ENCODE results near the gene OTUD3. TPM values are rescaled to one million over a fixed set of nuclear protein-coding genes. Genes with fewer than 3 reads are reported as not detected.
"Not testable (repeated sequence)": the region's sequence is repeated elsewhere in the genome, so short reads cannot be mapped to it uniquely, and the experiment has no call there.

OTUD3 gene
- total RNA-seq, 1 experiment from 2014 or later = 3.5 TPM

DNA sequence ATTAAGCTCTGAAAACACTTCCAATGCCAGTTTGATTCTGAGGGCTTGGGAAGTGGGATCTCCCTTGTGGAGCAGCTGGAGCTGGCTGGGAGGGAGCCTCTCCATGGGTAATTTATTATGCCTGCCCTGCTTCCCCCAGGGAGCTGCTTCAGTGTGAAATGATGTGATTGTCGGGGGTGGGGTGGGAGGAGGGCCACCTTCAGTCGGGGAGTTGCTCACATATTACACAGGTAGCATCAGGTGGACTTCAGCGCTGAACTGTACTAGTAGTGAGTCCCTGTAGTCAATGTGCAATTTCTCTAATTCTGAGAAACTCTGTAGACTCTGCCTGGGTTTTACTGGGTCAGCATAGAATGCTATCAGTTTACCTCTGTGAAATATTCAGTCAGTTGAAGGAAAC is 28.5 kb downstream of the OTUD3 start:
- no peak for DNase-seq (ENCODE audit: low read depth)

DNA sequence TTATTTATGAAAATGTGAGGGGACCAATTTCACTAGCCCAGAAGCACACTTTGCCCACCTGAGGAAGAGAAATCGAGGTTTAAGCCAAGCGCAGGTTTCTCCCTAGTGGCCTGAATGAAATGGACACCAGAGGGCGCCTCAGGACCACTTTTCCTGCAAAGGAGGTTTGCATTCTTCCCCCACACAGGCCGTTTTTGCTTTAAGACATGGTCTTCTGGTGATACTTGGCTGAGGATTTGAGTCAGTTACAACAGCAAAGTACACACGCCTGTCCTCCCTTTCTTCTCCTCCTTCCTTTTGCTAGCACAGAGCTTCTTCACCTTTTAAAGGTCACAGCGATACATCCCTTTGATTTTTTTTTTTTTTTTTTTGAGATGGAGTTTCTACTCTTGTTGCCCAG is 35.9 kb downstream of the OTUD3 start:
- DNase-seq (ENCODE audit: low read depth) = peak; percentile 76

DNA sequence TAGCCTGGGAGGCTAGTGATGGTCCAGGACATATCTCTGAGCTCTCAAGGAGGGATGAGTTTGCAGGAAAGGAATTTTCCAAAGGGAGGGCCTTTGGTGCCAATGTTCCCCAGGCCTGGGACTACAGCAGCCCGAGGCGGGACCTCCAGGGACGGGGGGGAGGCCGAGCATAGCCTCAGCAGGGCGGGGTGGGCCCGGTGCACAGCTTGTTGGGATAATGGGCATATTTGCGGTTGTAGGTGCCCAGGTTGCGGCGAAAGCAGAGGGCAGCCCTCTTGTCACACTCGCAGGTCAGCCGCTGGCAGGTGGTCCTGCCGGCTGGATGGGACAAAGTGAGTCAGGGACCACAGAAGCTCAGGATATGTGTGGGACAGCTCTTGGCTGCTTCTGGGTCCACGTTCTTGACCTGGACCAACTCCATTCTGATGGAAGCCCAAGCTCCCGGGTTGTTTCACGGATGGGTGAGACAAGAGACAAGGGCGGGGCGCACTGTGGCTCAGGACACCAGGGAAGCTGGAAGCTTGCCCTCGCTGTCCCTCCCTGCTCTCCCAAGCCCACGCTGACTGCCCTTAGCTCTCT is 38.0 kb downstream of the OTUD3 start:
- no peak for DNase-seq (ENCODE audit: low read depth)

DNA sequence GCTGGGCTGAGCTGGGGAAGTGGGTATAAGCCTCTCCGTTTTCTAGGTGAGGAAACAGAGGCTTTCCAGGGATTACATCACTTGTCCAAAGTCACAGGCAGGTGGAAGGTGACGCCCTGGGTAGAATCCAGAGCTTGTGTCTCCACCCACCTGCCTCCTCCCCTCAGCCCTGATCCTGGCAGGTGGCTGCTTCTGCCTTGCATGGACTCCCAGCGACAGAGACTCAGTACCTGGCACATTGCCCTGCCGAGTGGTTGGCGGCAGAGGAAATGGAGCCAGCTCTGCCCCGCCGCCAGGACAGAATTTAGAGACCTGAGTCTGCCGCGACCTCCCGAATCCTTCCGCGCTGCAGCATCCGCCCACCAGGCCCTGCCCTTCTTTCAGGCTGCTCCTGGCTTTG is 39.1 kb downstream of the OTUD3 start:
- no peak for DNase-seq (ENCODE audit: low read depth)

DNA sequence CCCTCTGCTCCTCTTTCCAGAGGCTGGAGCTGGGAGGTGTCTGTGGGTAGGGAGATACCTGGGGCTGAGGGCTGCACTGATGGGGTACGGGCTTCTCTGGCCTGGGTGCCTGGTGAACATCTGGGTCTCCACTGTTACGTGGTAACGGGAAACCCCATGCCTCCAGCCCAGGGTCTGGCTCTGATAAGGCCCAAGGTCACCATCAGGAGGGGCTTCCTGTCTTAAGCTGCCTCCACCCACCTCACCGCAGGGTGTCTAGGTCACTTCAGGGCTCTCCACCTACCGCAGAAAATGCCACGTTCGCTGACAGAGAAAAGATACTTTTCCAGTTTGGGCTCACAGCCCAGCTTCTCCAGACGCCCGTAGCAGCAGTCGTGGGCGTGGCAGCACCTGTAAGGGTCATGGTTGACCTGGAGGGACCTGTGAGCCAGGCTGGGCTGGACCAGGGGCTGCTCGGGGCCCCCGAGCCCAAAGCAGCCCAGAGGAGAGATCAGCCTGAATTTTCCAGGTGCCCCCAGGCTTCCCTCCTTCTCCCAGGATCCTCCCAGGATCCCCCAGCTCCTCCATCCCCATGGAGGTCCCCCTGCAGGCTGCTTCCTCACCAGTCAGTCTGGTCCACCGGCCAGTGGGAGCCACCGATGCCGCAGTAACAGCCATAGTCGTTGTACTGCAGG is 40.0 kb downstream of the OTUD3 start:
- DNase-seq (ENCODE audit: low read depth) = no peak

DNA sequence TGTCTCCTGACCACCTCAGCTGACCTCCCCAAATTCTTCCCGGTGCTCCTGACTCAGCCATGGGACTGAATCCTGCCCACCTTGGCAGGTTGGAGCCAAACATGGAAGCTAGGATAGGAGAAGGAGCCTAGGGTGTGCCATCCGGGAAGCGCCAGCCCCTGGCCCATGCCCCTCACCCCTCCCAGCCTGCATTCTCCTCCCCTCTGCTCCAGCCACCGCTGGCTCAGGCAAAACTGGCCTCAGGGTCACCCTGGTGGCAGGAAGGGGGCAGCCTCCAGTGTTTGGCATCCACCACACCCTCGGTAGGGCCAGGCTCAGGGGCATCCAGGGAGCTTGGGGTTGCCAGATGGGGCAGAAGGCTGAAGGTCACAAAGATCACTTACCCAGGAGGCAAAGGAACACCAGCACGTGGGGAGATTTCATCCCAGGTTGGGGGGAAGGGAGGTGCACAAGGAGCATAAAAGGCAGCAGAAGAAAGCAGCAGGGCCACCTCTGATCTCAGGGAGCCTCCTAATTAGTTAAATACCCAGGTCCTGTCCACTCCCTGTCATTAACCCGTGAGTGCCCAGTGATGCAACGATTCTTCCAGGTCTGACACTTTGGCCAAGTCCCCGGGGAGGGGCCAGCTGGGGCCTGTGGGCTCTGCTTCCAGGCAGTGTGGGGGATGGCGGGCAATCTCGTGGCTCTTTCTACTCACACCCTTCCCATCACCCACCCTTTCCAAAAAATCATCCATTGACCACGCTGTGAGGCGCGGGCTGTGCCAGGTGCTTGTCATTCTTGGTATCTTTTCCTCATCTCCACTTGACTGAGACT is 41.1 kb downstream of the OTUD3 start, which contains the start of gene PLA2G2E:
TSS of gene PLA2G2E (minus strand) at position 481 of the 816 bp plus-strand sequence. CDS start at position 423, 58 bp downstream.
- DNase-seq (ENCODE audit: low read depth) = no peak

DNA sequence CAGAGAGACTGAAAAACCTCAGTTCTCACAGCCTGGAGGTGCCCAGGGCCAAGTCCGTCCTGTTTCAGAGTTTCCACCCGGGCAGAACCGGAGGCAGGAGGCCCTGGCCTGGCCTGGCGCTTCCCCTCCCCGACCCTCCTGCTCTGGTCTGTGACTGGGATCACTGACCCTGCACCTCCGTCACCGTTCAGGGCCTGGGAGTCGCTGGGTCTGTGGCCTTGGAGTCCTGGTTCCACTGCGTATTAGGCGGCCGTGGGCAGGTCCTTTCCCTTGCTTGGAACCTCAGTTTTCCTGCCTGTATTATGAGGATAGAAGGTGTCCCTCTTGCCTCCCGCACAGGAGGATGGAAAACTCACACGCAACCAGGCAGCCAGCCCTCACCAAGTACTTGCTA is 41.8 kb downstream of the OTUD3 start:
- DNase-seq (ENCODE audit: low read depth) = no peak

DNA sequence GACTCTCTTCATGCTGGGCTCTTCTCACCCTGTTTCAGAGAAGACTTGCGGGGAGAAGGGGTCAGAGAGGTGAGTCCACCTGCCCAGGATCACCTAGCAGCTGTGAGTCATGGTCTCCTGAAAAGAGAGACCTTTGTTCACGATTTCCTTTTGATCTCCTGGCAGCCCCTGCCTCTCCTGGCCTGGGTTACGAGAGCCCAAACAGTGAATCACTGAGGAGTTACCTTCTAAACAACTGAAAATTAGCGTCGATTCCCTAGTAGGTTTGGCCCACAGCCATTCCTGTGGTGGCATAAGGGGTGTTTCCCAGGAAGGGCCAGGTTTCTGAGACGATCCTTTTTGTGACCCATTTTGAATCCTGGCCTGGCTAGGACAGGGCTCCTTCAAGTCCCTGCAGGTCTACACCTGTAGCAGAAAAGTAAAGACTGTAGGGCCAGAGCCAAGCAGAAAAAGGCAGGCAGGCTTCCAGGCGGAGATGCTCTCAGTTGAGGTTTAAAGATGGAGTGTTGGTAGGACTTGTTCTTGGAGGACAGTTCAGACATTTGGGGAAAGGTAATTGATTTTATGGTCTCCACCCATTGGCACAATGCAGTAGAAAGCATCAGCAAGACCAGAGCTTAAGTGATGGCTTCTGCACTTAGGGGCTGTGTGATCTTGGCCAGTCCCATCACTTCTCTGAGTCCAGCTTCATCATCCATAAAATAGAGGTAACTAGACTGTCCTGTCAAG is 43.3 kb downstream of the OTUD3 start:
- DNase-seq (ENCODE audit: low read depth) = peak; percentile 92

DNA sequence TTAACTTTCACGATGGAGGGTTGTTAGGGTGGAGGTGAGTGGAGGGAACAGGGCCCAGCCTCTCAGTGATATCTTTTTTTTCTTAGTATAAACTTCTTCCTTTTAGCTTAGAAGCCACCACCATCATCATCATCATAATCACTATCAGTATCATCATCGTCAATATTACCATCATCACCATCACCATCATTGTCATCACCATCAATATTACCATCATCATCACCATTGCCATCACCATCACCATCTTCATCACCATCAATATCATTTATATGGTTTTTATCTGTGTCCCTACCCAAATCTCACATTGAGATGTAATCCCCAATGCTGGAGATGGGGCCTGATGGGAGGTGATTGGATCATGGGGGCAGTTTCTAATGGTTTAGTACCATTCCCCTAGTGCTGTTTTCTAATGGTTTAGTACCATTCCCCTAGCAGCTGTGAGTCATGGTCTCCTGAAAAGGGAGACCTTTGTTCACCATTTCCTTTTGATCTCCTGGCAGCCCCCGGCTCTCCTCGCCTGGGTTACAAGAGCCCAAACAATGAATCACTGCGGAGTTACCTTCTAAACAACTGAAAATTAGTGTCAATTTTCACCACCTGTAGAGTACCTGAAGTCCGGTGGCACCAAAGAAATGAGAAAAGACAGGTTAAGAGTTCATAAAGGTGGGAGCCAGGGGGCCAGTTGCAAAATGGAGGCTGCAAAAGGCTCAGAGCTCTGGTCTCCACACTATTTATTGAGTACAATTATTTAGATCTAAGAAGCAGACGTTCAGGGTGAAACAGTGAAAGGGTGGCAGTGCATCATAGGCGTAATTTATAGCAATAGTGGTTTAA is 44.3 kb downstream of the OTUD3 start:
- DNase-seq (ENCODE audit: low read depth) = peak; percentile 83

DNA sequence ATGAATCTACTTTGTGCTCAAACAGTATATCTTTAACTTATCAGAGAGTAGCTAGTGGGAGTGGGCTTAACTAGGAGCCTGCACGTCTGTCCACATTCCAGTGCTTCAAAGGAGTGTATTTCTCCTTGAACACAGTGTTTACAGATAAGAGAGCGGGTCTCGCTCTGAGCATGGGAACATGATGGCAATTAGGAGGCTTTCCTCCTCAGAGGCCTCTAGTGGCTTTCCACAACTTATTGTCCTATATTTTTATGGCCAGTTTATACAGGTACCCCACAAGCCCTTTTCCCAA is 44.9 kb downstream of the OTUD3 start:
- not testable (repeated sequence) for DNase-seq (ENCODE audit: low read depth)

DNA sequence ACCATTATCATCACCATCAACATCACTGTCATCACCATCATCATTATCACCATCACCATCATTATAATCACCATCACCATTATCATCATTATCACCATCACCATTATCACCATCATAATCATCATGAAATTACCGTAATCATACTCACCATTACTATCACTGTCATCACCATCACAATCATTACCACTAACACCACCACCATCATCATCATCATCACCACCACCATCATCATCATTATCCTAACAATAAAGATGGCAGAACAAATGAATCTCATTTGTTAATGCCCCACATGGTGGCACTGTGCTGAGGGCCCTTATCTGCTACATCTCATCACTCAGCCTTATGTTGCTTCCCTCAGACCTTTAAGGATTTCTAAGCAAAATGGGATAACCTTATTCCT is 50.7 kb downstream of the OTUD3 start:
- DNase-seq (ENCODE audit: low read depth) = no peak

DNA sequence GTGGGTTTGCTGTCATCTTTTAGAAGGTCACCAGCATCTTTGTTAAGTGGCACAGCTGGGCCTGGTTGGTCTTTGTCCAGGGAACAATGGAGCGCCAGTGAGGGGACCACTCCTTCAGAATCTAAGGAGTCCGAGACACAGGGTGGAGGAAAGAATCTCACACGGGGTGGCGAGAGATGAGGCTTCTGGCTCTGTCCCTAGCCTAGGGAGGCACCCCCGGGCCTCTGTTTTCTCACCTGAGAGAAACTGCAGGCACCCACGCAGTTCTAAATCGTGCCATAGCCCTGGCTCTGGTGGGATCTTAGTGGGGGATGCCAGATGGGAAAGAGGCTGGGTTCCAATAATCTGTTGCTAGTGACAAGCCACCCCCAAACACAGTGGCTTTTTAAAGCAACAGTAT is 52.1 kb downstream of the OTUD3 start:
- DNase-seq (ENCODE audit: low read depth) = no peak

DNA sequence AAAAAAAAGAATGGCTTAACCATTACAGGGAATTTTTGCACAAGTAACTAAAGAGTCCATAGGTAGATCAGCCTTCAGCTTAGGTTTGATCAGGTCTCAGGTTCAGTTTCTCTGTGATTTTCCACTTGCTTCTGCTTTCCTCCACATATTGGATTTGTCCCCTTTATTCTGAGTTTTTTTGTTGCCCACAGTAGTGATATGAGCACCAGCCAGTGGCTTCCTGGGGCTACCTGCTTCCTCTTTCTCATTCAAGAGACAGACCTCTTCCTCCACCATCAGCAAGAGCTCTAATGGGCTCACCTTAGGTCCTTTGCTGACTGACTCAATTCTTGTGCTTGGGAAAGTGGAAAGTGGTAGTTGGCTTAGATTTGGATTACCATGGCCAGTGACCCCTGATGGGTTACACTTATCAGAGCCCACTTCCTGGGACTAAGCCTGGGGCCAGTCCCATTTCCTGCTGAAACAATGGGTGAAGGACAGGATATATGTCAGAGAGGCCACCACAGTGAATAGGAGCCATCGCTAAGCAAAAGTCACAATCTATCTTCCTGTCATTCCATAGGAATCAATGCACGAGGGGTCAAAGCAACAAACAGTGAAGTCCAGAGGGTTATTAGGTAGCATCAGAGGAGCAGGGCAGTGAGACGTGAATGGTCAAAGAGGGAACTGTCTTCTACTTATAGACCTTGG is 54.0 kb downstream of the OTUD3 start:
- no peak for DNase-seq (ENCODE audit: low read depth)

DNA sequence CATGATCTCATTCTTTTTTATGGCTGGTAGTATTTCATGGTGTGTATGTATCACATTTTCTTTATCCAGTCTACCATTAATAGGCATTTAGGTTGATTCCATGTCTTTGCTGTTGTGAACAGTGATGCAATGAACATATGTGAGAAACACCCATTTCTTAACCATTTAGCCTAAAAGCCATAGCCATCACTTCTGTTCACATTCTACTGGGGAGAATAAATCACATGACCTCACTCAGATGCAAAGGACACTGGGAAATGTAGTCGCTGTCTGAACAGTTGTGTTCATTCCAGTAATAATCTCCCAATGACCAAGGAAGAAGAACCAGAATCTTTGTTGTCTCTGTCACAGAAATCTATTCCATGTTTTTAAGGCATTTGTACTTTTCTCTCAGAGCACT is 56.3 kb downstream of the OTUD3 start:
- no peak for DNase-seq (ENCODE audit: low read depth)

DNA sequence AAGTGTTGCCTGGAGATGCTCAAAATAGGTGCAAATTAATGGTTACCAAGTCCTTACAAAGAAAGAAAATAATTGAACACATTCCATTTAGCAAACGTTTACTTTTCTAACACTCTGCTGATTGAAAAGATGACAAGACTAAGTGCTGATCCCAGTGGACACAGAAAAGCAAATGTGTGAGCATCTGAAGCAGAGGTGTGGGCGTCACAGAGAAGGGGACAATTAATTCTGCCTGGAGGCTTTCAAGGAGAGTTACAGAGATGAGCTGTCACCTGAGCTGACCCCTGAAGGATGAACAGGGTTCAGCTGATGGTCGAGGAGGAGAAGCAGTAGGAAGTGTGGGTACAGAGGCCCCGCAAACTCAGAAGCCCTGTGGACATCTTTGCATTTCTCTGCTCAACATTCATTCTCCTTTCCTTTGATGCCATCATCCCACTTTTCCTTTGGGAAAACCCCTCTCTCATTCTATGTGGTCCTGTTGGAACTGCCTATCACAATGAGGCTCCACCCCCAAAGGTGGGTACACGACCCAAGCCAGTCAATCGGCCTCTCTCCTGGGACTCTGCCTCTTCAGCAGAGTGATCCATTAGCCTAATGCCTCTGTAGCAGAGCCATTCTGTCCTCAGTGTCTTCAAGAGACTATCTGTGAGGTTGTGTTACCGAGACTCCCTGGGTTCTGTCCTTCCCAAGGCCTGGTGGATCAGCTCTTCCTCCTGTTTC is 58.5 kb downstream of the OTUD3 start:
- no peak for DNase-seq (ENCODE audit: low read depth)

DNA sequence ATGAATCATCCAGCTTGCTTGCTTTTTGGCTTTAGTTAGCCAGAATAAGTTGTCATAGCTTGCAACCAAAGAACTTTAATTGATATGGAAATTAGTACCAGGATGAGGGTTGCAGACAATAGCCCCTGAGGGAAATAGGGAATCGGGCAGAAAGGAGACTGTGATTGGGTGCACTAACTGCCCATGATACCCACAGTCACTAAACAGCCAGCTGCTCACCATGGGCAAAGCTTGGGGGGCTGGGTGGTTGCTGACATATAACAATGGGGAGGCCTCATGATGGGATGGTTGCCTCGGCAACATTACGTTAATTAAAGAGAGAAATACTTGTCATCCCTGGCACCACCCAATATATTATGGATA is 59.0 kb downstream of the OTUD3 start:
- no peak for DNase-seq (ENCODE audit: low read depth)

DNA sequence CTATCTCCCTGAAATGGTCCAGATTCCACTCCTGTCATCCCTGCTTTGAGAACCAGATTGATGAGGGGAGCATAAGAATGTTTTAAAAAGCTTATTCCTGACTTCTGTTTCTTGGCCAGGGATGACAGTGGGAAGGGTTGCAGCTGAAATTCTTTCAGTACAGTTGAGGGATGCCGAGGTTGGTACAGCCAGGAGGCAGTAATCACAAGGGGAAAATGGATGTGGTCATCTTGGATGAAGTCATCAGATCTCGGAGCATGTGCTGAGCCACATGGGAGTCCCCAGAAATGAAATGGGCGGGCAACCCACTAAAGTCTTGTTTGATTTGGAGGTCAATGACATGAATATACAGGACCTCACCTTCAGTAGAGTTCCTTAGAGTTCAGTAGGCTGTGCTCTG is 59.9 kb downstream of the OTUD3 start:
- DNase-seq (ENCODE audit: low read depth) = peak; percentile 10

DNA sequence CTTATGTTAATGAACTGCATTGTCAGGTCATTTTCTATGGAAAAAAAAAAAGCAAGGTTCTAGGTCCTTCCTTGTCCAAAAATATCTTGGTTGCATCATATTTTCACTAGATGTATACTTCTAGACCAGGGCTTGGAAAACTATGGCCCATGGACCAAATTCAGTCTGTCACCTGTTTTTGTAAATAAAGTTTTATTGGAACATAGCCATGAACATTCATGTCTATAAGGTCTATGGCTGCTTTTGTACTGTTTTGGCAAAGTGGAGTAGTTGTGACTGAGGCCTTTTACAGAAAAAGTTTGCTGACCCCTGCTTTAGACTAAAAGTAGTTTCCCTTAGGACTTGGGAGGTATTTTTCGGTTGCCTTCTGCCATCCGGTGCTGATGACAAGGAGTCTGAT is 60.5 kb downstream of the OTUD3 start:
- DNase-seq (ENCODE audit: low read depth) = no peak

DNA sequence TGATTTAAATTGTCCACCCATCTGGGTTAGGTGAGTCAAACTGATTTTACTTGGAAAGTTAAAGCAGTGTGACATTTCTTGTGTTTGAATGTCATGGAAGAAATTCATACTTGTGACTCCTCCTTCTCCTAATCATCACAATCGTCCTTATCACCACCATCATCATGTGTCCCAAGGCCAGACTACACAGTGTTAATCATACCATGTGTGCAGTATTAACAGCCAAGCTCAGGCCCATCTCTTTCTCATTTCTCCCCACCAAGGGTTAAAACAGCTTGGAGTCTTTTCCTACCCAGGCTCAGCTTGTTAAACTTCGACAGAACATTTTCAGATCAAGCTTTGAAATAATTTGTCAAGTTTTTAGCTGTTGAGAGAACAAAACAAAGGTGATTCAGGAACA is 63.7 kb downstream of the OTUD3 start:
- no peak for DNase-seq (ENCODE audit: low read depth)

DNA sequence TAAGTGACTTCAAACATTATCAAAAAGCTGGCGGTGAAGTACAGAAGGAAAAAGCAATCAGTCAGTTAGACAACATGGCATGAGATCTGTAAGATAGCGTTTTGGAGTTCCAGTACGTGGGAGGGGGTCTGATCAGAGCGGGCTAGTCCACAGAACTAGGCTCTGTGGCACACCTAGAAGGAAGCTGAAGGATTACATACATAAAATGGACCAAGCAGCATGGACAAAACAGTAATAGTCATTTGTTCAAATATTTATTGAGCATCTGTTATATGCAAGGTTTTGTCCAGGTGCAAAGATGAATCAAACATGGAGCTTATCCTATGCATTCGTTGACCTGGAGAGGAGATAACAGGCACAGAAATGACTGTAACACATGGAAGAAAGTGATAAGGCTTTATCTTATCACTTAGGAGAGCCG is 64.1 kb downstream of the OTUD3 start:
- DNase-seq (ENCODE audit: low read depth) = no peak

All from M059J (cell line).